Fibroblast of lung (primary cell): ENCODE results near the gene ADCY5.

Experiments
- CTCF ChIP-seq, 2 donors: IDR thresholded peaks in 1 of 2; conservative IDR thresholded peaks in 1 of 2; 1 replicate in 1 of 2; 2 replicates in 1 of 2; pipeline ENCODE4 v1.5.1; 2011 to 2012; ENCODE audit warnings: low read length in 2 of 2, control low read depth in 1 of 2, inconsistent platforms in 1 of 2, low read depth in 1 of 2, mild to moderate bottlenecking in 1 of 2
- EZH2 ChIP-seq: IDR thresholded peaks from 2 replicates; pipeline ENCODE4 v1.5.1; 2012; ENCODE audit warnings: low read length, control low read depth, mild to moderate bottlenecking; ENCODE audit errors: missing control alignments

DNA sequence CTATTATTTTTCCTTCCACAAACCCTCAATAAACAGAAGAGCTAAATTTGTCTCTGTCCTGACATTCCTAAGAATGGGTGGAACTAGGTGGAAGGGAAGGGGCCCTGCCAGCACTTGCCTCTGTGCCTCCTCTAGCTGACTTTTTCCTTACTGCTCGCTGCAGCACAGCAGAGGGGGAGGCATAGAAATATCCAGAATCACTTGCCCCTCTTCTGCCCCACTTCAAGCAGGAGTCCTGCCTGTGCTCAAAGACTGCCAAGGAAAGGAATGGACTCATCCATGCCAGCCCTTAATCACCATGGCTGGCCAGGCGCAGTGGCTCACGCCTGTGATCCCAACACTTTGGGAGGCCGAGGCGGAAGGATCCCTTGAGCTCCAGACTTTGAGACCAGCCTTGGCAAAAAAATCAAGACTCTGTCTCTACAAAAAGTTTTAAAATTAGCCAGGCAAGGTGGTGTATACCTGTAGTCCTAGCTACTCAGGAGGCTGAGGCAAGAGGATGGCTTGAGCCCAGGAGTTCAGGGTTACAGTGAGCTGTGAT, 51.8 kb downstream of the ADCY5 start:
- TF ChIP-seq CTCF (conservative IDR thresholded peaks at IDR 0.05 in 1 of 2, IDR thresholded peaks at IDR 0.05 in 1 of 2; ENCODE audit: low read depth in 1 of 2, low read length in 2 of 2) (no peak), EZH2 (no peak)
